Measurements from ENCODE around the gene PEX16.

- TF ChIP-seq CTCF (IDR thresholded peaks at IDR 0.05; ENCODE audit: poor library complexity) (no peak), EZH2 (IDR thresholded peaks at IDR 0.05; ENCODE audit: borderline replicate concordance) (no peak), EZH2phosphoT487 (IDR thresholded peaks at IDR 0.05; ENCODE audit: low read depth, severe bottlenecking, unreplicated experiment) (no peak)
Observed at GRCh38 chr11:45913514-45913913, 4.2 kb downstream of the PEX16 start.
